Measurements from ENCODE around the gene M1AP.

Gene M1AP

DNA sequence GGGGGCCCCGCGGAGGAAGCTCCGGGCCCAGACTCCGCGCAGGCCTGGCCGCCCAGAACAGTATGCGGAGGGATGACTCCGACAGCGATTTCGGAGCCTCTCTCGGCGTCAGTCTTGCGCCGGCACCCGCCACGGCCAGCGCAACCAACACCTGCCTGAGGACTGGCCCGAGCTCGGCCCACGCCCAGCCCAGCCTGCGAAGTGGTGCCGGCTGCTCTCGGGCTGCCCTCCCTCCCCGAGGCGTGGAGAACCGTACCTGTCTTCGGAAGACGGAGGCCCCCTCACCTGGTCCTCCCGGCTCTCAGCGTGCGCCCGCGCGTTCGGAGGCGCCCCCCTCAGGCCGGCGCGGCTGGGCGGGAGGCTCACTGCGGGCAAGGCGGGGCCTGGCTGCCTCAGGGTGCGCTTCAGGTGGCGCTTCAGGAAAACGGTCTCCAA is at the start of gene M1AP:
Gene M1AP, minus strand, starts transcription at position 322 of the 435 bp plus-strand sequence. CDS start 8,055 bp downstream, outside the sequence.
- Histone ChIP-seq H3K4me3 (ENCODE audit: low read depth in 1 of 5, low read length in 5 of 5) (peak within 1 kb of the TSS in 2 of 5 donors; percentile 58 to 60), H3K4me1 (ENCODE audit: control insufficient read depth in 5 of 5, insufficient read depth in 5 of 5, low read length in 5 of 5) (peaks cover 0 to 7% (median 2%) of the 10 kb centered on the region in 5 donors), H3K36me3 (ENCODE audit: control insufficient read depth in 5 of 5, insufficient read depth in 5 of 5, low read length in 5 of 5) (no peaks in the 10 kb centered on the region), H3K27ac (ENCODE audit: low read depth, low read length) (no peak within 1 kb of the TSS), H3K27me3 (ENCODE audit: control insufficient read depth in 5 of 5, insufficient read depth in 4 of 5, low read length in 5 of 5) (peaks cover 0 to 13% (median 6%) of the 10 kb centered on the region in 5 donors), H3K9me3 (ENCODE audit: control insufficient read depth in 5 of 5, low read length in 5 of 5) (no peaks in the 10 kb centered on the region), H3K9ac (ENCODE audit: low read length in 5 of 5) (peak within 1 kb of the TSS in 2 of 5 donors; percentile 30 to 64)

GRCh38 chr2:74696829-74697228 is 48.7 kb upstream of the M1AP start:
- no peak overlapping the region for H3K27ac ChIP-seq (ENCODE audit: low read depth, low read length)
- no peak overlapping the region for H3K9ac ChIP-seq (ENCODE audit: low read length in 5 of 5)
- no peaks in the 10 kb centered on the region for H3K27me3 ChIP-seq (ENCODE audit: control insufficient read depth in 5 of 5, insufficient read depth in 4 of 5, low read length in 5 of 5)
- peaks cover 0 to 9% (median 8%) of the 10 kb centered on the region in 5 donors for H3K4me1 ChIP-seq (ENCODE audit: control insufficient read depth in 5 of 5, insufficient read depth in 5 of 5, low read length in 5 of 5)
- H3K9me3 ChIP-seq (ENCODE audit: control insufficient read depth in 5 of 5, low read length in 5 of 5) = no peaks in the 10 kb centered on the region
- no peaks in the 10 kb centered on the region for H3K36me3 ChIP-seq (ENCODE audit: control insufficient read depth in 5 of 5, insufficient read depth in 5 of 5, low read length in 5 of 5)
- H3K4me3 ChIP-seq (ENCODE audit: low read depth in 1 of 5, low read length in 5 of 5) = no peak overlapping the region

GRCh38 chr2:74695663-74696062 is 47.5 kb upstream of the M1AP start:
- Histone ChIP-seq H3K27ac (ENCODE audit: low read depth, low read length) (no peak overlapping the region), H3K4me1 (ENCODE audit: control insufficient read depth in 5 of 5, insufficient read depth in 5 of 5, low read length in 5 of 5) (peaks cover 0 to 20% (median 12%) of the 10 kb centered on the region in 5 donors), H3K9ac (ENCODE audit: low read length in 5 of 5) (no peak overlapping the region), H3K36me3 (ENCODE audit: control insufficient read depth in 5 of 5, insufficient read depth in 5 of 5, low read length in 5 of 5) (no peaks in the 10 kb centered on the region), H3K9me3 (ENCODE audit: control insufficient read depth in 5 of 5, low read length in 5 of 5) (no peaks in the 10 kb centered on the region), H3K4me3 (ENCODE audit: low read depth in 1 of 5, low read length in 5 of 5) (no peak overlapping the region), H3K27me3 (ENCODE audit: control insufficient read depth in 5 of 5, insufficient read depth in 4 of 5, low read length in 5 of 5) (no peaks in the 10 kb centered on the region)

- H3K27ac ChIP-seq (ENCODE audit: low read depth, low read length) = no peak overlapping the region
- H3K9ac ChIP-seq (ENCODE audit: low read length in 5 of 5) = no peak overlapping the region
- peaks cover 0 to 20% (median 12%) of the 10 kb centered on the region in 5 donors for H3K4me1 ChIP-seq (ENCODE audit: control insufficient read depth in 5 of 5, insufficient read depth in 5 of 5, low read length in 5 of 5)
- H3K27me3 ChIP-seq (ENCODE audit: control insufficient read depth in 5 of 5, insufficient read depth in 4 of 5, low read length in 5 of 5) = no peaks in the 10 kb centered on the region
- no peaks in the 10 kb centered on the region for H3K36me3 ChIP-seq (ENCODE audit: control insufficient read depth in 5 of 5, insufficient read depth in 5 of 5, low read length in 5 of 5)
- H3K9me3 ChIP-seq (ENCODE audit: control insufficient read depth in 5 of 5, low read length in 5 of 5) = no peaks in the 10 kb centered on the region
- H3K4me3 ChIP-seq (ENCODE audit: low read depth in 1 of 5, low read length in 5 of 5) = no peak overlapping the region
Observed at GRCh38 chr2:74694281-74694680, 46.2 kb upstream of the M1AP start.

DNA sequence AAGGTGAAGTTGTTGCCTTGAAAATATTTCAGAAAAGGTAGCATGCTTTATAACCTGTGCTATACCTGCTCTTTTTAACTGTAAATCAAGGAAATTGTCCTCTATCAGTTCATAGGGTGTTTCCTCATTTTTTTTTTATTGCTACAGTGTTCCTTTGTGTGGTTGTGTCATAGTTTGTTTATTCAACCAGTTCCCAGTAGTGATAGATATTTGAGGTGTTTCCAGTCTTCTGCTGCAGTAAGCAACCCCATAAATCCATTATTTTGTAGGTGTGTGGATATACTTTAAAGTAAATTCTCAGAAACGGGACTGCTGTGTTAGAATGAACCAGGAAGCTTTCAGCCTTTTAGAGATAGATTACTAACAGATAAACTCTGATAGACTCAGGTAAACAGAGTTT is 45.5 kb upstream of the M1AP start:
- H3K36me3 ChIP-seq (ENCODE audit: control insufficient read depth in 5 of 5, insufficient read depth in 5 of 5, low read length in 5 of 5) = no peaks in the 10 kb centered on the region
- no peak overlapping the region for H3K9ac ChIP-seq (ENCODE audit: low read length in 5 of 5)
- no peak overlapping the region for H3K27ac ChIP-seq (ENCODE audit: low read depth, low read length)
- no peaks in the 10 kb centered on the region for H3K9me3 ChIP-seq (ENCODE audit: control insufficient read depth in 5 of 5, low read length in 5 of 5)
- H3K27me3 ChIP-seq (ENCODE audit: control insufficient read depth in 5 of 5, insufficient read depth in 4 of 5, low read length in 5 of 5) = no peaks in the 10 kb centered on the region
- H3K4me1 ChIP-seq (ENCODE audit: control insufficient read depth in 5 of 5, insufficient read depth in 5 of 5, low read length in 5 of 5) = peaks cover 0 to 20% (median 12%) of the 10 kb centered on the region in 5 donors
- H3K4me3 ChIP-seq (ENCODE audit: low read depth in 1 of 5, low read length in 5 of 5) = no peak overlapping the region

- H3K36me3 ChIP-seq (ENCODE audit: control insufficient read depth in 5 of 5, insufficient read depth in 5 of 5, low read length in 5 of 5) = no peaks in the 10 kb centered on the region
- no peaks in the 10 kb centered on the region for H3K9me3 ChIP-seq (ENCODE audit: control insufficient read depth in 5 of 5, low read length in 5 of 5)
- H3K4me3 ChIP-seq (ENCODE audit: low read depth in 1 of 5, low read length in 5 of 5) = no peak overlapping the region
- H3K27ac ChIP-seq (ENCODE audit: low read depth, low read length) = no peak overlapping the region
- peaks cover 0 to 20% (median 12%) of the 10 kb centered on the region in 5 donors for H3K4me1 ChIP-seq (ENCODE audit: control insufficient read depth in 5 of 5, insufficient read depth in 5 of 5, low read length in 5 of 5)
- H3K9ac ChIP-seq (ENCODE audit: low read length in 5 of 5) = no peak overlapping the region
- no peaks in the 10 kb centered on the region for H3K27me3 ChIP-seq (ENCODE audit: control insufficient read depth in 5 of 5, insufficient read depth in 4 of 5, low read length in 5 of 5)
Observed at GRCh38 chr2:74693213-74693612, 45.1 kb upstream of the M1AP start.

GRCh38 chr2:74691929-74692328 is 43.8 kb upstream of the M1AP start:
- Histone ChIP-seq H3K4me3 (ENCODE audit: low read depth in 1 of 5, low read length in 5 of 5) (no peak overlapping the region), H3K27ac (ENCODE audit: low read depth, low read length) (peak overlapping the region; percentile 1), H3K9ac (ENCODE audit: low read length in 5 of 5) (no peak overlapping the region)

DNA sequence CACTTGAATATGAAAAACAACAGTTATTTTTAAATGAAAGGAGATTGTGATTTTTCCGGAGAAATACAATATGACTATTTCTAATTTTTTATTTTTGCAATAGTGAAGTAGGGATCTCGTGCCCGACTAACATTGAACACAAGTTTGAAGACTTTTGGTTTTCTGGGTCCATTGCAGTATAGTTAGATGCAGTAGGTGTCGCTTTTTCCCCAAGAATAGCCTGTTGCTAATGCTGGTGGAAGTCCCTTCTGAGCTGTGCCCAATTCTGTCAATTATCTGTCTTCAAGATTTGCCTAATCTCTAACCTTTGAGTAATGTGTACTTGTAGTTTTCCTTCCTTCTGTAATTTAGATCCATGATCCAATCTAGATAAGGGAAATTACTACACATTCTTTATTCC is 42.4 kb upstream of the M1AP start:
- Histone ChIP-seq H3K36me3 (ENCODE audit: control insufficient read depth in 5 of 5, insufficient read depth in 5 of 5, low read length in 5 of 5) (no peaks in the 10 kb centered on the region), H3K4me3 (ENCODE audit: low read depth in 1 of 5, low read length in 5 of 5) (no peak overlapping the region), H3K4me1 (ENCODE audit: control insufficient read depth in 5 of 5, insufficient read depth in 5 of 5, low read length in 5 of 5) (peaks cover 0 to 20% (median 12%) of the 10 kb centered on the region in 5 donors), H3K27me3 (ENCODE audit: control insufficient read depth in 5 of 5, insufficient read depth in 4 of 5, low read length in 5 of 5) (no peaks in the 10 kb centered on the region), H3K9me3 (ENCODE audit: control insufficient read depth in 5 of 5, low read length in 5 of 5) (no peaks in the 10 kb centered on the region), H3K27ac (ENCODE audit: low read depth, low read length) (no peak overlapping the region), H3K9ac (ENCODE audit: low read length in 5 of 5) (no peak overlapping the region)

More at GRCh38 chr2:74691929-74692328, 43.8 kb upstream of the M1AP start:
- H3K36me3 ChIP-seq (ENCODE audit: control insufficient read depth in 5 of 5, insufficient read depth in 5 of 5, low read length in 5 of 5) = no peaks in the 10 kb centered on the region
- peaks cover 0 to 20% (median 12%) of the 10 kb centered on the region in 5 donors for H3K4me1 ChIP-seq (ENCODE audit: control insufficient read depth in 5 of 5, insufficient read depth in 5 of 5, low read length in 5 of 5)
- H3K9me3 ChIP-seq (ENCODE audit: control insufficient read depth in 5 of 5, low read length in 5 of 5) = no peaks in the 10 kb centered on the region
- H3K27me3 ChIP-seq (ENCODE audit: control insufficient read depth in 5 of 5, insufficient read depth in 4 of 5, low read length in 5 of 5) = no peaks in the 10 kb centered on the region

GRCh38 chr2:74689671-74690070 is 41.5 kb upstream of the M1AP start:
- H3K4me1 ChIP-seq (ENCODE audit: control insufficient read depth in 5 of 5, insufficient read depth in 5 of 5, low read length in 5 of 5) = peaks cover 0 to 20% (median 12%) of the 10 kb centered on the region in 5 donors
- no peak overlapping the region for H3K9ac ChIP-seq (ENCODE audit: low read length in 5 of 5)
- H3K27ac ChIP-seq (ENCODE audit: low read depth, low read length) = no peak overlapping the region
- H3K27me3 ChIP-seq (ENCODE audit: control insufficient read depth in 5 of 5, insufficient read depth in 4 of 5, low read length in 5 of 5) = no peaks in the 10 kb centered on the region
- no peaks in the 10 kb centered on the region for H3K36me3 ChIP-seq (ENCODE audit: control insufficient read depth in 5 of 5, insufficient read depth in 5 of 5, low read length in 5 of 5)
- H3K4me3 ChIP-seq (ENCODE audit: low read depth in 1 of 5, low read length in 5 of 5) = no peak overlapping the region
- H3K9me3 ChIP-seq (ENCODE audit: control insufficient read depth in 5 of 5, low read length in 5 of 5) = no peaks in the 10 kb centered on the region

DNA sequence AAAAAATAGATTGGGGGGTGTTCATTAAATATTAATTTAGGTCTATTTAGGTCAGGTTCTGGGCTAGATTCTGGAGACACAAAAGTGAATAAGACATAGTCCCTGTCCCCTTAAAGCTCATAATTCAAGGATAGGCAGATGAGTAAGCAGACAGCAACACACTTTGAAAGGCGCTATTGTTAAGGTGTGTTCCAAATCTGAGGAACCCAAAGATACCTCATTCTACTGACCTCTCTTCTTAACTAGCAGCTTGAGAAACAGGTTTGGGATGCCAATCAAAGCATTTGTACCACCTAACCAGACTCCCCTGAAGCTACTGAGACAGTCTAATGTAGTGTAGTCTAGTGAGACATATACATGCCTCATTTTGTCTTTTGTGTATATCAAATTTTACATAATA is 40.8 kb upstream of the M1AP start:
- no peaks in the 10 kb centered on the region for H3K36me3 ChIP-seq (ENCODE audit: control insufficient read depth in 5 of 5, insufficient read depth in 5 of 5, low read length in 5 of 5)
- no peak overlapping the region for H3K9ac ChIP-seq (ENCODE audit: low read length in 5 of 5)
- no peak overlapping the region for H3K4me3 ChIP-seq (ENCODE audit: low read depth in 1 of 5, low read length in 5 of 5)
- H3K4me1 ChIP-seq (ENCODE audit: control insufficient read depth in 5 of 5, insufficient read depth in 5 of 5, low read length in 5 of 5) = peaks cover 0 to 20% (median 12%) of the 10 kb centered on the region in 5 donors
- no peaks in the 10 kb centered on the region for H3K9me3 ChIP-seq (ENCODE audit: control insufficient read depth in 5 of 5, low read length in 5 of 5)
- no peak overlapping the region for H3K27ac ChIP-seq (ENCODE audit: low read depth, low read length)
- no peaks in the 10 kb centered on the region for H3K27me3 ChIP-seq (ENCODE audit: control insufficient read depth in 5 of 5, insufficient read depth in 4 of 5, low read length in 5 of 5)

All from subcutaneous abdominal adipose tissue (tissue), 5 donors.